RWPE1 (cell line): Measurements from ENCODE around the gene EFCAB10.

Experiments
- CTCF ChIA-PET: fragments of 350-600 bp; sonication (Branson Sonifier 250); formaldehyde crosslinking; extraction: SDS; loops from one replicate; lab custom pipeline; 2021; lab: Yijun Ruan, JAX
- POLR2A ChIA-PET: fragments of 400-600 bp; formaldehyde crosslinking; extraction: SDS; loops from one replicate; lab custom pipeline; 2020; ENCODE audit warnings: antibody characterized with exemption; ENCODE audit not compliant: low non-redundant PET; lab: Yijun Ruan, JAX
- DNase-seq: peaks from one replicate; pipeline ENCODE4 v3.0.0; 2012; ENCODE audit warnings: low spot score
- H3K27ac ChIP-seq: fragments of 450-650 bp; 2 replicates; pipeline ENCODE4 v1.5.1; 2017
- CTCF ChIP-seq: fragments of 450-650 bp; conservative IDR thresholded peaks from 2 replicates; pipeline ENCODE4 v1.5.1; 2017; ENCODE audit warnings: low read depth, mild to moderate bottlenecking

EFCAB10 gene

GRCh38 chr7:105587909-105588635, 6.8 kb upstream of the EFCAB10 start:
- TF ChIP-seq CTCF = no peak
- POLR2A ChIA-PET = no interaction called here
- CTCF ChIA-PET = no interaction called here
- H3K27ac ChIP-seq = no peak overlapping the region
- DNase-seq = no peak

- TF ChIP-seq CTCF = no peak
- ChIA-PET CTCF (interaction anchor here (0.8 kb wide), 1 partner anchor 346 kb away, joined by 3 read pairs; no protein-coding TSS in a partner anchor), POLR2A (no interaction called here)
- H3K27ac ChIP-seq = no peak overlapping the region
- DNase-seq = no peak
Observed at GRCh38 chr7:105585850-105586500, 4.7 kb upstream of the EFCAB10 start.

GRCh38 chr7:105584165-105584564, 2.9 kb upstream of the EFCAB10 start:
- POLR2A ChIA-PET = no interaction called here
- CTCF ChIA-PET = no interaction called here
- DNase-seq = no peak
- no peak for TF ChIP-seq CTCF
- H3K27ac ChIP-seq = no peak overlapping the region

DNA sequence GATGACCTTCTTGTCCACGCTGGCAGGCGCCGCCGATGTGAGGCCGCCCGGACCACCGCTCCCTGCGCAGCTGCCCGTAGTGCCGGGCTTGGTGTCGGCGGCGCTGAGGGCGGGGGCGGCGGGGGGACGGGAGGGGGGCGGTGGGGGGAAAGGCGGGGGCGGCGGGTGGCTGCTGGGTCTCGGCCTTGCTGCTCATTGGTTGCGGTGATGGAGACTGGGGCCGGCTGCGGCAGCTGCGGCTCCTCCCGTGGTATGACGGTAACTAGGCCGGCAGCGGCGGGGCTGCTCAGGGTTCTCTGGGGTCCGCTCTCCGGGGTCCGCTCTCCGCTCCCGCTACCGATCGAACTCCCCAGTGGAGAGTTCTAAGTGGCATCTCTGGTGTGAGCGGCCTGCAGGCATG, 1.8 kb upstream of the EFCAB10 start:
- no peak for DNase-seq
- CTCF ChIA-PET = no interaction called here

DNA sequence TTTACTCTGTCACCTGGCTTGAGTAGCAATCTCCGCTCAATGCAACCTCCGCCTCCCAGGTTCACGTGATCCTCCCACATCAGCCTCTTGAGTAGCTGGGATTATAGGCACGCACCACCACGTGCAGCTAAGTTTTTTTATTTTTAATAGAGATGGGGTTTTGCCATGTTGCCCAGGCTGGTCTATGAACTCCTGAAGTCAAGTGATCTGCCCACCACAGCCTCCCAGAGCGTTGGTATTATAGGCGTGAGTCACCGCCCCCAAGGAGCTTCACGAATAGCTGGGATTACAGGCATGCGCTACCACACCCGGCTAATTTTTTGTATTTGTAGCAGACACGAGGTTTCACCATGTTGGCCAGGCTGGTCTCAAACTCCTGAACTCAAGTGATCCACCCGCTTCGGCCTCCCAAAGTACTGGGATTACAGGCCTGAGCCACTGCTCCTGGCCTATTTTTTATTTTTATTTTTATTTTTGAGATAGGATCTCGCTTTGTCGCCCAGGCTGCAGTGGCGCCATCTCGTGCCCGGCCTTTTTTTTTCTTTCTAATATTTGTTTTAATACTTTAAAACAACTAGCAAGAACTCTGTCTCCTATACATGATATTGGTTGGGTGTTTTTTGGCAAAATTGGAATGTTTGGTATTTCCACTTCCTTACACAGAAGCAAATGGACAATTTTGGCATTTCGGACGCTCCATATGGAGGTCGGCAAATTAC, 1.1 kb downstream of the EFCAB10 start:
- CTCF ChIA-PET = interaction anchor here (1.0 to 1.6 kb wide), 2 partner anchors 9 to 10 kb away, joined by 3 to 5 read pairs; no protein-coding TSS in a partner anchor
- no peak for TF ChIP-seq CTCF
- POLR2A ChIA-PET = no interaction called here
- no peak overlapping the region for H3K27ac ChIP-seq
- DNase-seq = no peak

More for the DNA sequence above, 1.8 kb upstream of the EFCAB10 start:
- POLR2A ChIA-PET = no interaction called here
- H3K27ac ChIP-seq = no peak overlapping the region
- no peak for TF ChIP-seq CTCF

DNA sequence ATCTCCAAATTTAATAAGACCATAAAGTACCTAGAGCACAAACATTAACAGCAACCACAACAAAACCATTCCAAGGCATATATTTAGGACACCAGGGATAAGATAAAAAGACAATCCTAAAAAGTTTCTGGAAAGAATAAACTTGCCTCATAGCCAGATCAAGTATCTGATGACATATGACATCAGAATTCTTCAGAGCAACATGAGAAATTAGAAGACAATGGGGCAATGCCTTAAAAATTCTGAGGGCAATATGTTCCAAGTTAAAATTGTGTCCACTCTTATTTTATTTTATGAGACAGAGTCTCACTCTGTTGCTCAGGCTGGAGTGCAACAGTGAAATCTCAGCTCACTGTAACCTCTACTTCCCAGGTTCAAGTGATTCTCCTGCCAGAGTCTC, 2.8 kb downstream of the EFCAB10 start:
- DNase-seq = no peak
- ChIA-PET CTCF (no interaction called here), POLR2A (no interaction called here)
- TF ChIP-seq CTCF = no peak
- no peak overlapping the region for H3K27ac ChIP-seq
